Measurements from ENCODE around the gene C1orf174. TPM values are rescaled to one million over a fixed set of nuclear protein-coding genes. Genes with fewer than 3 reads are reported as not detected.

Gene C1orf174
- total and polyA plus RNA-seq, 2 of the 4 experiments (the other 2 are of a cell fraction) = 26.7 to 45.7 TPM

GRCh38 chr1:3944578-3945125, 44.6 kb upstream of the C1orf174 start:
- Histone ChIP-seq H3K4me2 (ENCODE audit: low read depth, low read length) (no peak overlapping the region), H3K23ac (ENCODE audit: low read depth, low read length) (no peak overlapping the region), H4K91ac (ENCODE audit: insufficient read depth, low read depth, low read length) (no peak overlapping the region), H2BK5ac (ENCODE audit: low read depth, low read length, poor library complexity, severe bottlenecking) (no peak overlapping the region), H2BK120ac (ENCODE audit: low read depth, low read length) (no peak overlapping the region), H3K4me1 (ENCODE audit: control insufficient read depth, insufficient read depth, low read length) (no peaks in the 10 kb centered on the region), H3K9me1 (ENCODE audit: insufficient read depth, low read length) (no peaks in the 10 kb centered on the region), H3K36me3 (ENCODE audit: control insufficient read depth, insufficient read depth, low read length) (no peaks in the 10 kb centered on the region), H3K9ac (ENCODE audit: low read depth, low read length) (no peak overlapping the region), H3K27me3 (ENCODE audit: control insufficient read depth, insufficient read depth, low read length) (no peaks in the 10 kb centered on the region), H2BK15ac (ENCODE audit: low read depth, low read length) (no peak overlapping the region), H2AK5ac (ENCODE audit: low read depth, low read length) (no peak overlapping the region), H2AFZ (replicated peaks; ENCODE audit: low read length, poor library complexity) (no peak overlapping the region), H3K79me1 (ENCODE audit: low read depth in 1 of 2, low read length in 2 of 2) (no peaks in the 10 kb centered on the region), H3K56ac (ENCODE audit: extremely low read depth, insufficient read depth, low read length) (no peak overlapping the region), H2AK9ac (replicated peaks; ENCODE audit: low read depth, low read length, poor library complexity) (no peak overlapping the region), H4K5ac (ENCODE audit: low read depth, low read length) (no peak overlapping the region), H4K8ac (ENCODE audit: low read depth in 2 of 2, low read length in 2 of 2) (no peak overlapping the region), H3K9me3 (ENCODE audit: control insufficient read depth, insufficient read depth, low read length) (peaks cover 48% of the 10 kb centered on the region), H3K18ac (ENCODE audit: low read depth, low read length) (no peak overlapping the region), H3K4me3 (ENCODE audit: insufficient read depth, low read depth, low read length) (no peak overlapping the region), H3K27ac (ENCODE audit: insufficient read depth, low read length) (no peak overlapping the region), H4K20me1 (ENCODE audit: insufficient read depth, low read length) (no peaks in the 10 kb centered on the region), H3K4ac (ENCODE audit: low read depth, low read length) (no peak overlapping the region), H2BK20ac (ENCODE audit: low read depth, low read length) (no peak overlapping the region), H3K14ac (replicated peaks; ENCODE audit: low read depth, low read length) (no peak overlapping the region)
- BruUV-seq (replicated peaks) = no TSS peak
- intact Hi-C loops (cut with micrococcal nuclease) = no loop called here
- no peak for ATAC-seq (ENCODE audit: low read depth)
- TF ChIP-seq CTCF (conservative IDR thresholded peaks at IDR 0.05; ENCODE audit: low read depth, low read length) = no peak
- no peak for TF ChIP-seq RFX5 (IDR thresholded peaks at IDR 0.05; ENCODE audit: low read depth, low read length)
- TF ChIP-seq FOS (IDR thresholded peaks at IDR 0.05; ENCODE audit: low read depth, low read length) = no peak
- TF ChIP-seq CHD1 (IDR thresholded peaks at IDR 0.05; ENCODE audit: low read depth, low read length) = no peak
- TF ChIP-seq USF2 (IDR thresholded peaks at IDR 0.05; ENCODE audit: low read depth, low read length) = no peak
- TF ChIP-seq ELK1 (IDR thresholded peaks at IDR 0.05; ENCODE audit: borderline replicate concordance, low read depth, low read length) = no peak
- no peak for TF ChIP-seq MAZ (IDR thresholded peaks at IDR 0.05; ENCODE audit: borderline replicate concordance, low read depth, low read length)
- no peak for TF ChIP-seq RCOR1 (IDR thresholded peaks at IDR 0.05; ENCODE audit: insufficient replicate concordance, low read length)
- TF ChIP-seq RAD21 (IDR thresholded peaks at IDR 0.05; ENCODE audit: low read length) = no peak
- ChIA-PET CTCF (no interaction called here), POLR2A (ENCODE audit: unreplicated experiment) (no interaction called here)
- DNase-seq = no peak
- dilution Hi-C loops (cut with HindIII; ENCODE audit: low sequenced_read_pairs, unreplicated experiment) = no loop called here
- in situ Hi-C loops (cut with MboI; ENCODE audit: low sequenced_read_pairs) = no loop called here
- no CpG with 5 or more reads among the region's 13 CpGs for WGBS, 2 experiments (ENCODE audit: extremely low coverage in 2 of 2, insufficient read length in 1 of 2)

Measured in IMR-90 (cell line).